OCI-LY1 (cell line): Measurements from ENCODE around the gene CCZ1.
"Not testable (repeated sequence)": the region's sequence is repeated elsewhere in the genome, so short reads cannot be mapped to it uniquely, and the experiment has no call there.

ENCODE experiments used
- EZH2 ChIP-seq: fragments of 200-600 bp; sonication (generic), shearing (Covaris generic); IDR thresholded peaks from 2 replicates; pipeline ENCODE4 v1.8.0; 2017; ENCODE audit warnings: borderline replicate concordance, mixed run types, mild to moderate bottlenecking, antibody characterized with exemption, low read length, moderate library complexity, mixed read lengths
- TF ChIP-seq, protein P1 (sequence below): fragments of 200-600 bp; sonication (generic), shearing (Covaris generic); IDR thresholded peaks from 2 replicates; pipeline ENCODE4 v1.5.1; 2017; ENCODE audit warnings: mild to moderate bottlenecking, antibody characterized with exemption, low read length, moderate library complexity, mixed read lengths

DNA sequence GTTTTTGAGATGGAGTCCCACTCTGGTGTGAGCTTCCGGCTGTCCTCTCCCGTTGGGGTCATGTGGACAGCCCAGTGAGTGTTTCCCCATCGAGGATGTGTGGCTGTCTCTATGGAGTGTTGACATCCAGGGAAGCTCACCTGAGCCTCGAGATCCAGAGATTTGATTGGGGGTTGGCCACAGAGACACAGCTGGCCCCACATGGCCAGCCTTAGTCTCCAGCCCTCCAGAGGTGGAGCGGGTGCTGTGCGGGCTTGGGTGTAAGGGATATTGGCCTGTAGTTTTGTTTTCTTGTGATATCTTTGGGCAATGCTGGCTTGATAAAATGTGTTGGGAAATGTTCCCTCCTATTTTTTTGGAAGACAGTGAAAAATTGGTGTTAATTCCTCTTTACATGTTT, 18.0 kb downstream of the CCZ1 start:
- TF ChIP-seq, protein P1, sequence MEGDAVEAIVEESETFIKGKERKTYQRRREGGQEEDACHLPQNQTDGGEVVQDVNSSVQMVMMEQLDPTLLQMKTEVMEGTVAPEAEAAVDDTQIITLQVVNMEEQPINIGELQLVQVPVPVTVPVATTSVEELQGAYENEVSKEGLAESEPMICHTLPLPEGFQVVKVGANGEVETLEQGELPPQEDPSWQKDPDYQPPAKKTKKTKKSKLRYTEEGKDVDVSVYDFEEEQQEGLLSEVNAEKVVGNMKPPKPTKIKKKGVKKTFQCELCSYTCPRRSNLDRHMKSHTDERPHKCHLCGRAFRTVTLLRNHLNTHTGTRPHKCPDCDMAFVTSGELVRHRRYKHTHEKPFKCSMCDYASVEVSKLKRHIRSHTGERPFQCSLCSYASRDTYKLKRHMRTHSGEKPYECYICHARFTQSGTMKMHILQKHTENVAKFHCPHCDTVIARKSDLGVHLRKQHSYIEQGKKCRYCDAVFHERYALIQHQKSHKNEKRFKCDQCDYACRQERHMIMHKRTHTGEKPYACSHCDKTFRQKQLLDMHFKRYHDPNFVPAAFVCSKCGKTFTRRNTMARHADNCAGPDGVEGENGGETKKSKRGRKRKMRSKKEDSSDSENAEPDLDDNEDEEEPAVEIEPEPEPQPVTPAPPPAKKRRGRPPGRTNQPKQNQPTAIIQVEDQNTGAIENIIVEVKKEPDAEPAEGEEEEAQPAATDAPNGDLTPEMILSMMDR: not testable (repeated sequence)
- TF ChIP-seq EZH2: not testable (repeated sequence)
